A673 (cell line): ENCODE measurements around the gene TRIP12.

ENCODE experiments used
- EZH2 ChIP-seq: fragments of 200-600 bp; sonication (generic); IDR thresholded peaks from 2 replicates; pipeline ENCODE4 v1.6.1; 2017; ENCODE audit warnings: borderline replicate concordance, low read depth, mild to moderate bottlenecking, mixed read lengths, antibody characterized with exemption, low read length; ENCODE audit not compliant: poor library complexity, severe bottlenecking
- TF ChIP-seq, protein P1 (sequence below): fragments of 300-800, 200-600 bp; sonication (generic); conservative IDR thresholded peaks from 2 replicates; pipeline ENCODE4 v1.5.1; 2017; ENCODE audit warnings: low read depth, mild to moderate bottlenecking, antibody characterized with exemption, low read length, moderate library complexity, mixed read lengths

DNA sequence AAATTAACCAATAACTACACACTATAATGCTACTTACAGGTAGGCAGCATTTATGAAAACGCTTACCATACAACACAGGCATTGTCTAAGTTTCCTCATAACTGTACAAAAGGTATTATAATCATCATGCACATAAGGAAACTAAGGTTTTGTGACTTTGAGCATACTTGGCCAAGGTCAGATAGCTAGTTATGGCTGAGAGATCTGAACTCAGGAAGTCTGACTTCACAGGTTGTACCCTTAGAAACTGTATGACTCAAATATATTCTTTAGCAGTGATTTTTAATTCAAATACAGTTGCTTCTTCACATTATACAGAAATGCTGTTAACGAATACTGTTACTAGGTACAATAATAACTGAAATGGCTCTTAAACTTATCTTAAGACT lies 89.3 kb downstream of the TRIP12 start:
- TF ChIP-seq, protein P1, sequence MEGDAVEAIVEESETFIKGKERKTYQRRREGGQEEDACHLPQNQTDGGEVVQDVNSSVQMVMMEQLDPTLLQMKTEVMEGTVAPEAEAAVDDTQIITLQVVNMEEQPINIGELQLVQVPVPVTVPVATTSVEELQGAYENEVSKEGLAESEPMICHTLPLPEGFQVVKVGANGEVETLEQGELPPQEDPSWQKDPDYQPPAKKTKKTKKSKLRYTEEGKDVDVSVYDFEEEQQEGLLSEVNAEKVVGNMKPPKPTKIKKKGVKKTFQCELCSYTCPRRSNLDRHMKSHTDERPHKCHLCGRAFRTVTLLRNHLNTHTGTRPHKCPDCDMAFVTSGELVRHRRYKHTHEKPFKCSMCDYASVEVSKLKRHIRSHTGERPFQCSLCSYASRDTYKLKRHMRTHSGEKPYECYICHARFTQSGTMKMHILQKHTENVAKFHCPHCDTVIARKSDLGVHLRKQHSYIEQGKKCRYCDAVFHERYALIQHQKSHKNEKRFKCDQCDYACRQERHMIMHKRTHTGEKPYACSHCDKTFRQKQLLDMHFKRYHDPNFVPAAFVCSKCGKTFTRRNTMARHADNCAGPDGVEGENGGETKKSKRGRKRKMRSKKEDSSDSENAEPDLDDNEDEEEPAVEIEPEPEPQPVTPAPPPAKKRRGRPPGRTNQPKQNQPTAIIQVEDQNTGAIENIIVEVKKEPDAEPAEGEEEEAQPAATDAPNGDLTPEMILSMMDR, result no peak
- no peak for TF ChIP-seq EZH2
